VCaP (cell line): ENCODE data around the gene SDHAF1.
"Not testable (repeated sequence)": the region's sequence is repeated elsewhere in the genome, so short reads cannot be mapped to it uniquely, and the experiment has no call there.

Source experiments
- H3K27ac ChIP-seq: fragments of 450-650 bp; 2 replicates; pipeline ENCODE4 v1.5.1; 2017
- CTCF ChIP-seq: fragments of 450-650 bp; conservative IDR thresholded peaks from 2 replicates; pipeline ENCODE4 v1.5.1; 2017; ENCODE audit warnings: mild to moderate bottlenecking, moderate library complexity

SDHAF1 gene, protein sequence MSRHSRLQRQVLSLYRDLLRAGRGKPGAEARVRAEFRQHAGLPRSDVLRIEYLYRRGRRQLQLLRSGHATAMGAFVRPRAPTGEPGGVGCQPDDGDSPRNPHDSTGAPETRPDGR

DNA sequence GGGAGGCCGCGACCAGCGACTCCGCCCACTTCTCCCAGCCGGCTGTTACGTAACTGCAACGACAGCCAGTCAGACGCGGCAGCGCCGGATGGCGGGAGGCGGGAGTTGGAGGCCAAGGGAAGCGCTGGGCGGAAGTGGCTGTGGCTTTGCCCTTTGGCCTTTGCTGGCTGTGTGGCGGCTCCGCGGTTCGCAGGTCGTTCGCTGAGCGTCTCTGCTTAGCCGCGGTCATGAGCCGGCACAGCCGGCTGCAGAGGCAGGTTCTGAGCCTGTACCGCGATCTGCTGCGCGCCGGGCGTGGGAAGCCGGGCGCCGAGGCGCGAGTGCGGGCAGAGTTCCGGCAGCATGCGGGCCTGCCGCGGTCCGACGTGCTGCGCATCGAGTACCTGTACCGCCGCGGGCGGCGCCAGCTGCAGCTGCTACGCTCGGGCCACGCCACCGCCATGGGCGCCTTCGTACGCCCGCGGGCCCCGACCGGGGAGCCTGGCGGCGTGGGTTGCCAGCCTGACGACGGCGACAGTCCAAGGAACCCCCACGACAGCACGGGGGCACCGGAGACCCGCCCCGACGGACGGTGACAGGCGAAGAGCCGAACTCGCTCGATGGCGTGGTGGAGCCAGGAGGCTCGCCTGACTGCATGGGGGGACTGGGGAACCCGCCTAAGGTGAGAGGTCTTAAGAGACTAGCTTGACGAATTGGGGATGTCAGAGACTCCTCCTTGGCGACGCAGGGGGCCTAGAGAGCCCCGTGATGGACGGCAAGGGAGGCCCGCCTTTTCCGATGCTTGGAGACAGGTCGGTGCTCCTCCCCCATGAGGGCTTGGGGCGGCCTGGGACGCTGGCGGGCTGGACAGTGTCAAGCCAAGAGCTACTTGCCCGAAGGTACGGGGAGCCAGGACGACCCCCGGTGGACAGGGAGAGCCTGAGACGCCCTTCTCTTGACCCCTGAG, at the start of gene SDHAF1:
Gene SDHAF1 (plus strand): TSS at position 141 of the 946 bp plus-strand sequence. CDS start 87 bp downstream, at position 228.
- no peak for TF ChIP-seq CTCF
- peak within 1 kb of the TSS; percentile 90 for H3K27ac ChIP-seq

DNA sequence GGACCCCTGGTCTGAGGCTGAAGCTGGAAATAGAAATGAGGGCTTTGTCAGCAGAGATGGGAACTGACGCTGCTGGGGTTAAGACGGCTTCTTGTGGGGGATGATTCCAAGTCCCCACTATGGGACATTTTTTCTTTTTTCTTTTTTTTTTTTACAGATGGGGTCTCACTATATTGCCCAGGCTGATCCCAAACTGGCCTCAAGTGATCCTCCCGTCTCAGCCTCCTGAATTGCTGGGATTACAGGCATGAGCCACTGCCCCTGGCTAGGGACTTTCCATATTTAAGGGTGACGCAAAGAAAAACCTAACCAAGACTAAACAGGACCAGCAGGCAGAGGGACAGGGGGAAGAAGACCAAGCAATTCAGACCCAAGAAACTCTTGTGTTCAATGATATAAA, 48.8 kb upstream of the SDHAF1 start:
- TF ChIP-seq CTCF: no peak
- no peak overlapping the region for H3K27ac ChIP-seq

DNA sequence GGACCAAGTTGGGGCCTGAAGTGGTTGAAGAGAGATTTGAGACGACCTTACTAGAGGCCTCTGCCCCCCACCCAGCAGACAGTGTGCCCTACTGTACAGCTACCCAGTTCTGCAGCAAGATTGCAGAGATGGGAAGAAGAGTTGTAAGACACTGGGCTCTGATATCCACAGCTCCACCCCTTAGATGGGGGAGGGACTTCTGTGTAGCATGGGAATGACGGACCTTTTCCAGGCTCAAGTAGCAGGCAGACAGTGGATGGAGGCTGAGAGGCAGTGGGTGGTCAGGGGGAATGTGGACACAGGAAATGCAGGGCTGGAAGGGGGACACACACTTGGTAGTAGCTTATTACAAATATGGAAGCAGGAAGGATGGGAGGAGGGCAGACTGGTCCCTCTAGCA, 45.9 kb upstream of the SDHAF1 start:
- H3K27ac ChIP-seq: no peak overlapping the region
- TF ChIP-seq CTCF: no peak

GRCh38 chr19:35955881-35956634, 38.9 kb upstream of the SDHAF1 start:
- H3K27ac ChIP-seq: no peak overlapping the region
- no peak for TF ChIP-seq CTCF

- H3K27ac ChIP-seq: not testable (repeated sequence)
Observed at GRCh38 chr19:35957411-35957810, 37.6 kb upstream of the SDHAF1 start.

DNA sequence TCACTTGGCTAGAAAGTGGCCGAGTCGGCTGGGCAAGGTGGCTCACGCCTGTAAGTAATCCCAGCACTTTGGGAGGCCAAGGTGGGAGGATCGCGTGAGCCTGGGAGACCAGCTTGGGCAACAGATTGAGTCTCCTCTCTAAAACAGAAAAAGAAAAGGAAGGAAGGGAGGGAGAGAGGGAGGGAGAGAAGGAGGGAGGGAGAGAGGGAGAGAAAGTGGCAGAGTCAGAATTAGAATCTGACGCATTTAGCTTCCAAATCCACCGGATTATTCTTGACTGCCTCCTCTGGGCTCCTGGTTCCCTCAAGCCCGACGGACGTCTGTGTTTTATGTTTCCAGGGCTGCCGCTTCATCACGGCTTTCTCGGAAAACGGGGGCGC, 36.3 kb upstream of the SDHAF1 start:
- no peak for TF ChIP-seq CTCF

GRCh38 chr19:35959040-35959967, 35.7 kb upstream of the SDHAF1 start:
- no peak overlapping the region for H3K27ac ChIP-seq

More for the DNA sequence above, 36.3 kb upstream of the SDHAF1 start:
- no peak overlapping the region for H3K27ac ChIP-seq

More at GRCh38 chr19:35959040-35959967, 35.7 kb upstream of the SDHAF1 start:
- peak; percentile 74 for TF ChIP-seq CTCF
